Measurements from ENCODE around the gene REEP1.

REEP1 gene

GRCh38 chr2:86193901-86194567, 143.4 kb downstream of the REEP1 start:
- peak; percentile 61 for DNase-seq

- DNase-seq: no peak
Measured at GRCh38 chr2:86189782-86190416, 147.5 kb downstream of the REEP1 start.

- DNase-seq: no peak
Measured at GRCh38 chr2:86186431-86186830, 151.0 kb downstream of the REEP1 start.

GRCh38 chr2:86185517-86186212, 151.8 kb downstream of the REEP1 start:
- DNase-seq: no peak

- no peak for DNase-seq
Measured at GRCh38 chr2:86176597-86176996, 160.8 kb downstream of the REEP1 start.

GRCh38 chr2:86175828-86176227, 161.6 kb downstream of the REEP1 start:
- no peak for DNase-seq

GRCh38 chr2:86174445-86174844, 163.0 kb downstream of the REEP1 start:
- no peak for DNase-seq

- DNase-seq: no peak
Measured at GRCh38 chr2:86172610-86173009, 164.8 kb downstream of the REEP1 start.

GRCh38 chr2:86171295-86171694, 166.1 kb downstream of the REEP1 start:
- no peak for DNase-seq

- DNase-seq: no peak
Measured at GRCh38 chr2:86170449-86170848, 167.0 kb downstream of the REEP1 start.

All from islet precursor cell (in vitro differentiated cells).